Stromal cell of bone marrow (primary cell): ENCODE results near the gene MTERF2.
A peak's percentile ranks its signal among the peaks of the same experiment; 100 is the strongest.

Experiments used
- DNase-seq: peaks from one replicate; pipeline ENCODE4 v3.0.0-alpha.2; 2012; ENCODE audit warnings: low read depth

MTERF2 gene

GRCh38 chr12:106987846-106988245 lies 900 bp upstream of the MTERF2 start:
- DNase-seq, result no peak

- DNase-seq, result no peak
Observed at GRCh38 chr12:106986135-106986534, 811 bp downstream of the MTERF2 start.

- no peak for DNase-seq
Observed at GRCh38 chr12:106985479-106985878, 1.5 kb downstream of the MTERF2 start.

- DNase-seq, result no peak
Observed at GRCh38 chr12:106984588-106985137, 2.3 kb downstream of the MTERF2 start.

- no peak for DNase-seq
Observed at GRCh38 chr12:106982229-106982628, 4.7 kb downstream of the MTERF2 start.

- no peak for DNase-seq
Observed at GRCh38 chr12:106981788-106982187, 5.2 kb downstream of the MTERF2 start.

GRCh38 chr12:106980944-106981343 lies 6.0 kb downstream of the MTERF2 start:
- no peak for DNase-seq

GRCh38 chr12:106978035-106978800 lies 8.7 kb downstream of the MTERF2 start:
- no peak for DNase-seq

GRCh38 chr12:106976668-106977067 lies 10.3 kb downstream of the MTERF2 start:
- no peak for DNase-seq

- DNase-seq, result no peak
Observed at GRCh38 chr12:106975993-106976658, 10.8 kb downstream of the MTERF2 start.

- DNase-seq, result no peak
Observed at GRCh38 chr12:106975098-106975497, 11.8 kb downstream of the MTERF2 start.

- no peak for DNase-seq
Observed at GRCh38 chr12:106974511-106974910, 12.4 kb downstream of the MTERF2 start.

GRCh38 chr12:106973545-106973944 lies 13.4 kb downstream of the MTERF2 start:
- no peak for DNase-seq

GRCh38 chr12:106971065-106971464 lies 15.9 kb downstream of the MTERF2 start:
- no peak for DNase-seq

GRCh38 chr12:106964526-106964925 lies 22.4 kb downstream of the MTERF2 start:
- no peak for DNase-seq

GRCh38 chr12:106962286-106962685 lies 24.7 kb downstream of the MTERF2 start:
- DNase-seq, result no peak

GRCh38 chr12:106960443-106960842 lies 26.5 kb downstream of the MTERF2 start:
- DNase-seq, result no peak

- no peak for DNase-seq
Observed at GRCh38 chr12:106957583-106957982, 29.4 kb downstream of the MTERF2 start.

GRCh38 chr12:106956048-106956578 lies 30.8 kb downstream of the MTERF2 start:
- peak; percentile 47 for DNase-seq

- DNase-seq, result peak; percentile 90
Observed at GRCh38 chr12:106955377-106956047, 31.4 kb downstream of the MTERF2 start, which contains the start of gene TMEM263. Gene TMEM263 (plus strand): TSS chr12:106955907. CDS start chr12:106967117, 11,210 bp downstream.

GRCh38 chr12:106954462-106955376 lies 32.2 kb downstream of the MTERF2 start:
- no peak for DNase-seq
